GM23338 (cell line): ENCODE data around the gene TICAM2. TPM values are rescaled to one million over a fixed set of nuclear protein-coding genes. Genes with fewer than 3 reads are reported as not detected.
A peak's percentile ranks its signal among the peaks of the same experiment; 100 is the strongest.

Experiments
- ATAC-seq: fragments of 200-7000 bp; cut with Tn5 transposase; 3 replicates; pipeline ENCODE4 v1.9.1; 2020
- DNase-seq: peaks from one replicate; pipeline ENCODE4 v3.0.0-alpha.2; 2015; ENCODE audit warnings: low spot score
- H2AFZ ChIP-seq: fragments of 200-600 bp; sonication (generic); 2 replicates; pipeline ENCODE4 v1.8.0; 2016; ENCODE audit warnings: antibody characterized with exemption, mild to moderate bottlenecking, moderate library complexity
- H3F3A ChIP-seq: fragments of 200-600 bp; sonication (generic); replicated peaks from 2 replicates; pipeline ENCODE4 v1.8.0; 2017; ENCODE audit warnings: antibody characterized with exemption, mixed run types, low read depth
- H3K27ac ChIP-seq: fragments of 200-600 bp; sonication (generic); 2 replicates; pipeline ENCODE4 v1.6.1; 2016; ENCODE audit warnings: low read depth
- H3K27me3 ChIP-seq: fragments of 200-600 bp; sonication (generic); 2 replicates; pipeline ENCODE4 v1.8.0; 2016; ENCODE audit warnings: mild to moderate bottlenecking, mixed run types, moderate library complexity; ENCODE audit not compliant: insufficient read depth
- H3K36me3 ChIP-seq: fragments of 200-600 bp; sonication (generic); 2 replicates; pipeline ENCODE4 v1.8.0; 2016; ENCODE audit warnings: mild to moderate bottlenecking; ENCODE audit not compliant: insufficient read depth
- H3K4me1 ChIP-seq: fragments of 200-600 bp; sonication (generic); 2 replicates; pipeline ENCODE4 v1.8.0; 2016; ENCODE audit warnings: mild to moderate bottlenecking, moderate library complexity; ENCODE audit not compliant: insufficient read depth
- H3K4me2 ChIP-seq: fragments of 200-600 bp; sonication (generic); 2 replicates; pipeline ENCODE4 v1.7.1; 2017; ENCODE audit warnings: mixed run types
- H3K4me3 ChIP-seq: fragments of 200-600 bp; sonication (generic); 2 replicates; pipeline ENCODE4 v1.6.1; 2016; ENCODE audit warnings: mixed run types
- H3K79me2 ChIP-seq: fragments of 200-600 bp; sonication (generic); replicated peaks from 2 replicates; pipeline ENCODE4 v1.8.0; 2017; ENCODE audit warnings: mild to moderate bottlenecking; ENCODE audit not compliant: insufficient read depth
- H3K9me2 ChIP-seq: fragments of 200-600 bp; sonication (generic); 2 replicates; pipeline ENCODE4 v1.8.0; 2017; ENCODE audit not compliant: insufficient read depth
- H4K20me1 ChIP-seq: fragments of 200-600 bp; sonication (generic); replicated peaks from 2 replicates; pipeline ENCODE4 v1.8.0; 2017; ENCODE audit warnings: mild to moderate bottlenecking; ENCODE audit not compliant: insufficient read depth
- H3K27ac Mint-ChIP-seq: 2 replicates; pipeline ENCODE4 v1.8.0; 2020; ENCODE audit warnings: inconsistent platforms, mild to moderate bottlenecking, moderate library complexity, mixed read lengths
- H3K27me3 Mint-ChIP-seq: 3 replicates; pipeline ENCODE4 v1.8.0; 2022; ENCODE audit warnings: low read depth, mild to moderate bottlenecking, moderate library complexity, mixed read lengths, inconsistent platforms; ENCODE audit not compliant: insufficient read depth, poor library complexity
- H3K36me3 Mint-ChIP-seq: 3 replicates; pipeline ENCODE4 v1.8.0; 2021; ENCODE audit warnings: low read depth, mild to moderate bottlenecking, inconsistent platforms, moderate library complexity, mixed read lengths
- H3K4me1 Mint-ChIP-seq: 3 replicates; pipeline ENCODE4 v1.8.0; 2020; ENCODE audit warnings: mild to moderate bottlenecking, inconsistent platforms, mixed read lengths
- H3K4me3 Mint-ChIP-seq: 3 replicates; pipeline ENCODE4 v1.8.0; 2021; ENCODE audit warnings: moderate library complexity, mild to moderate bottlenecking, inconsistent platforms, mixed read lengths
- H3K9me3 Mint-ChIP-seq: 3 replicates; pipeline ENCODE4 v1.8.0; 2020; ENCODE audit warnings: moderate library complexity, mild to moderate bottlenecking, inconsistent platforms, mixed read lengths
- CREB1 ChIP-seq: fragments of 250-450 bp; sonication (Bioruptor Pico); IDR thresholded peaks from 2 replicates; pipeline ENCODE4 v1.5.0; 2020; ENCODE audit warnings: low read depth, mild to moderate bottlenecking, moderate library complexity
- CTCF ChIP-seq, 2 experiments: fragments of 200-600 bp in 1 of 2; sonication (generic) in 1 of 2; conservative IDR thresholded peaks; 2 replicates each; pipeline versions ENCODE4 v1.5.1 to v1.6.1; 2016 to 2017; ENCODE audit warnings: antibody characterized with exemption in 2 of 2, low read depth in 2 of 2, mild to moderate bottlenecking in 2 of 2, moderate library complexity in 1 of 2
- EZH2phosphoT487 ChIP-seq: fragments of 200-600 bp; sonication (generic); IDR thresholded peaks from one replicate; pipeline ENCODE4 v1.8.1; 2018; ENCODE audit warnings: antibody characterized with exemption; ENCODE audit not compliant: unreplicated experiment
- JUNB ChIP-seq: IDR thresholded peaks from one replicate; pipeline ENCODE4 v1.6.1; 2016; ENCODE audit warnings: antibody characterized with exemption; ENCODE audit not compliant: unreplicated experiment
- NANOG ChIP-seq: IDR thresholded peaks from 2 replicates; pipeline ENCODE4 v1.6.1; 2016; ENCODE audit warnings: antibody characterized with exemption, borderline replicate concordance
- POLR2AphosphoS5 ChIP-seq: IDR thresholded peaks from 2 replicates; pipeline ENCODE4 v1.6.1; 2016; ENCODE audit warnings: antibody characterized with exemption, low read depth
- REST ChIP-seq: IDR thresholded peaks from one replicate; pipeline ENCODE4 v1.6.1; 2018; ENCODE audit warnings: antibody characterized with exemption; ENCODE audit not compliant: unreplicated experiment
- STAT1 ChIP-seq: IDR thresholded peaks from one replicate; pipeline ENCODE4 v1.6.1; 2016; ENCODE audit warnings: antibody characterized with exemption; ENCODE audit not compliant: unreplicated experiment
- ZNF331 ChIP-seq: fragments of 250-450 bp; sonication (Bioruptor Pico); IDR thresholded peaks from 2 replicates; pipeline ENCODE4 v1.5.0; 2020; ENCODE audit warnings: low read depth, mild to moderate bottlenecking, moderate library complexity
- ZNF462 ChIP-seq: fragments of 250-450 bp; sonication (Bioruptor Pico); IDR thresholded peaks from 2 replicates; pipeline ENCODE4 v1.5.0; 2020; ENCODE audit warnings: mild to moderate bottlenecking, moderate library complexity
- polyA plus RNA-seq: library from polyadenylated mRNA; unstranded; fragments of >200 nt; fragmentation: Nextera tagmentation; extraction: Ambion mirVana; gene quantifications from 2 replicates; pipeline ENCODE4 v1.2.1, GENCODE V29; 2016
- total RNA-seq: library from RNA; depleted of rRNA; stranded (reverse); fragments of >200 nt; shearing (Covaris generic); gene quantifications from 2 replicates; pipeline ENCODE4 v1.2.3, GENCODE V29; 2014

The TICAM2 gene
- total and polyA plus RNA-seq, 2 experiments from 2014 or later: 1.0 TPM; not detected in 1

GRCh38 chr5:115588640-115589039, 13.6 kb downstream of the TICAM2 start (continued):
- TF ChIP-seq REST (no peak), CREB1 (no peak), JUNB (no peak), NANOG (no peak), ZNF331 (no peak), EZH2phosphoT487 (no peak), STAT1 (no peak)

GRCh38 chr5:115586525-115587146, 15.6 kb downstream of the TICAM2 start:
- Histone ChIP-seq H3K27ac (no peak overlapping the region), H4K20me1 (no peaks in the 10 kb centered on the region), H3K79me2 (no peaks in the 10 kb centered on the region), H2AFZ (no peak overlapping the region), H3K9me2 (no peaks in the 10 kb centered on the region), H3F3A (no peaks in the 10 kb centered on the region), H3K27me3 (no peaks in the 10 kb centered on the region), H3K4me1 (no peaks in the 10 kb centered on the region), H3K36me3 (no peaks in the 10 kb centered on the region), H3K4me2 (no peak overlapping the region), H3K4me3 (no peak overlapping the region)
- Mint-ChIP-seq H3K27ac (no peak overlapping the region), H3K36me3 (no peaks in the 10 kb centered on the region), H3K4me3 (no peak overlapping the region), H3K9me3 (no peaks in the 10 kb centered on the region), H3K4me1 (peaks cover 5% of the 10 kb centered on the region; the same call in 1 of the 3 replicates), H3K27me3 (no peaks in the 10 kb centered on the region)
- DNase-seq (peak; percentile 41), ATAC-seq (peak; percentile 34; the same call in 1 of the 3 replicates)
- TF ChIP-seq POLR2AphosphoS5: no peak
- TF ChIP-seq CTCF (conservative IDR thresholded peaks at IDR 0.05; ENCODE audit: low read depth in 2 of 2): peak; percentile 57 to 85
- TF ChIP-seq ZNF331: no peak
- no peak for TF ChIP-seq STAT1

- no peak overlapping the region for H3K4me3 ChIP-seq
- ATAC-seq (no peak), DNase-seq (no peak)
- no peaks in the 10 kb centered on the region for H3K36me3 Mint-ChIP-seq
- H3K36me3 ChIP-seq: no peaks in the 10 kb centered on the region
- H3K79me2 ChIP-seq: no peaks in the 10 kb centered on the region
- no peaks in the 10 kb centered on the region for H3K27me3 ChIP-seq
- H4K20me1 ChIP-seq: no peaks in the 10 kb centered on the region
- no peaks in the 10 kb centered on the region for H3F3A ChIP-seq
- H3K27ac Mint-ChIP-seq: no peak overlapping the region
- no peaks in the 10 kb centered on the region for H3K9me3 Mint-ChIP-seq
- no peak overlapping the region for H2AFZ ChIP-seq
- H3K27ac ChIP-seq: no peak overlapping the region
- H3K4me2 ChIP-seq: no peak overlapping the region
- no peak overlapping the region for H3K4me3 Mint-ChIP-seq
- H3K9me2 ChIP-seq: no peaks in the 10 kb centered on the region
- no peaks in the 10 kb centered on the region for H3K27me3 Mint-ChIP-seq
- peaks cover 5% of the 10 kb centered on the region; the same call in 1 of the 3 replicates for H3K4me1 Mint-ChIP-seq
- no peaks in the 10 kb centered on the region for H3K4me1 ChIP-seq
- TF ChIP-seq ZNF462: no peak
Observed at GRCh38 chr5:115585265-115585664, 17.0 kb downstream of the TICAM2 start.
